Retinal pigment epithelial cell (primary cell): Measurements from ENCODE around the gene SVOPL.

Experiments used
- DNase-seq: peaks from one replicate; pipeline ENCODE4 v3.0.0-alpha.2; 2010; ENCODE audit warnings: low read depth
- H3K4me3 ChIP-seq: 2 replicates; pipeline ENCODE4 v1.5.1; 2011; ENCODE audit warnings: mild to moderate bottlenecking, low read length, control low read depth, moderate library complexity
- TF ChIP-seq, protein P1 (sequence below): conservative IDR thresholded peaks from 2 replicates; pipeline ENCODE4 v1.5.1; 2011; ENCODE audit warnings: low read depth, low read length, control low read depth, inconsistent platforms

Gene SVOPL

DNA sequence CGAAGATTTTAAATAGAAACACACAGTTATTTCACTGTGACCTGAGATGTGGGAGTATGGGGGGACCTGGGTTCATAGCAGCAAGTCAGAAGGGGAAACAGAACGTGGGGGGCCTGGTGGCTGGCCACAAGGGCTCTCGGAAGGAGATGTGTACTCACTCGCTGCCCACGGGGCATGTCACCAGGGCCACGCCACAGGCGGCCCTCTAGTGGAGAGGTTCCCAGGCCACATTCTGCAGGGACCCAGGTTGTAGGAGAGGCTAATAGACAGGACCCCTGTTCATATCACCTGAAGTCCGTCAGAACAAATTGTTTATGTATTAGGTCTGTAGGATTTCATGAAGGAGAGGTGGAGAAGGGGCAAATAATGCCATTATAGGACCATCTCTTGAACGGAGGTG, 25.1 kb upstream of the SVOPL start:
- no peak overlapping the region for H3K4me3 ChIP-seq
- DNase-seq, result no peak
- TF ChIP-seq, protein P1, sequence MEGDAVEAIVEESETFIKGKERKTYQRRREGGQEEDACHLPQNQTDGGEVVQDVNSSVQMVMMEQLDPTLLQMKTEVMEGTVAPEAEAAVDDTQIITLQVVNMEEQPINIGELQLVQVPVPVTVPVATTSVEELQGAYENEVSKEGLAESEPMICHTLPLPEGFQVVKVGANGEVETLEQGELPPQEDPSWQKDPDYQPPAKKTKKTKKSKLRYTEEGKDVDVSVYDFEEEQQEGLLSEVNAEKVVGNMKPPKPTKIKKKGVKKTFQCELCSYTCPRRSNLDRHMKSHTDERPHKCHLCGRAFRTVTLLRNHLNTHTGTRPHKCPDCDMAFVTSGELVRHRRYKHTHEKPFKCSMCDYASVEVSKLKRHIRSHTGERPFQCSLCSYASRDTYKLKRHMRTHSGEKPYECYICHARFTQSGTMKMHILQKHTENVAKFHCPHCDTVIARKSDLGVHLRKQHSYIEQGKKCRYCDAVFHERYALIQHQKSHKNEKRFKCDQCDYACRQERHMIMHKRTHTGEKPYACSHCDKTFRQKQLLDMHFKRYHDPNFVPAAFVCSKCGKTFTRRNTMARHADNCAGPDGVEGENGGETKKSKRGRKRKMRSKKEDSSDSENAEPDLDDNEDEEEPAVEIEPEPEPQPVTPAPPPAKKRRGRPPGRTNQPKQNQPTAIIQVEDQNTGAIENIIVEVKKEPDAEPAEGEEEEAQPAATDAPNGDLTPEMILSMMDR, result peak; percentile 27

DNA sequence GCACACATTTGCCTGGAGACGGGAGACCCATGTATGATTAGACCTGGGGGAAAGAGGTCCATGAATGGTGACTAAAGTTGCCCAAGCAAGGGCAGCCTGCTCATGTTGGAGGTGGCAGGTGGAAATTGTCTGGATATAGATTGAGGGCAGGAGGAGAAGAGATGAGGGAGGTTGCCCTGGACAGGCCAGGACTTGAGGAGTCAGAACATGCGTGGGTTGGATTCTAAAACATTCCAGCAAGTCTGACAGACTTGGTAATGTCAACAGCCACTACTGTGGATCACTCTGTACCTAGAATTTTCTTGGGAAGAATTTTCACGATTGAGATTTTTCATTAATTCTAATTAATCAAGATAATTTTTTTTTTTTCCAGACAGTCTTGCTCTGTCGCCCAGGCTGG, 19.1 kb upstream of the SVOPL start:
- TF ChIP-seq, protein P1, result no peak
- DNase-seq, result no peak
- no peak overlapping the region for H3K4me3 ChIP-seq

DNA sequence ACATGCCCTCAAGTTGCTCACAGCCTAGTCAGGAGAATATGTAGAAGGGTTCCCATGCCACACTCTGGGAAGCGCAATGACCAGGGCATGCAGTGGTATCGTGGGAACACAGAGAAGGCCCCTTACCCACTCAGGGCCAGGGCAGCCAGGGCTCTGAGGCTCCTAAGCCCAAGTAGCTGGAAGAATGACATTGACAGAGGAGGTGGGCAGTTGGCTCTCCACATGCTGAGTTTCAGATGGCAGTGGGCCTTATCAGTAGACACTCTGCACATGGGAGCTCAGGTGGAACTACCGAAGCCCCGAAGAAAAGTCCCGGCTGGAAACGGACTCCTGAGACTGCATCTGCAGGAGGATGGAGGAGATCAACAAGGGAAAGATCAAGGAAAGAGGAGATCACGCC, 15.7 kb upstream of the SVOPL start:
- no peak for DNase-seq
- TF ChIP-seq, protein P1, result no peak
- H3K4me3 ChIP-seq, result no peak overlapping the region

DNA sequence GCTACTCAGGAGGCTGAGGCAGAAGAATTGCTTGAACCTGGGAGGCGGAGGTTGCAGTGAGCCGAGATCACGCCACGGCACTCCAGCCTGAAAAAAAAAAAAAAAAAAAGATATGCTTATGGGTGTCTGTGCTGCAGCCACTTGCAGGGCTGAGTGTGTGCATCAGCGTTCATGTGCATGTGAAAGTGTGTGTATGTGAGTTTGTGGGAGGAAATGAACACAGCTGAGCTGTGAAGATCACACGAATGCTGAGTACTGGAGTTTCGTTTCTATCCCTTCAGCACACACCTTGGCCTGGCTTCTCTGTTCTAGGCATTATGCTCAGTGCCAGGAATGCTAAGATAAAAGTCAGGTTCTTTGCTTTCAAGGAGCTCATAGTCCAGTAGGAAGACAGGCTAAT, 12.0 kb upstream of the SVOPL start:
- no peak overlapping the region for H3K4me3 ChIP-seq
- DNase-seq, result no peak
- TF ChIP-seq, protein P1, result no peak

DNA sequence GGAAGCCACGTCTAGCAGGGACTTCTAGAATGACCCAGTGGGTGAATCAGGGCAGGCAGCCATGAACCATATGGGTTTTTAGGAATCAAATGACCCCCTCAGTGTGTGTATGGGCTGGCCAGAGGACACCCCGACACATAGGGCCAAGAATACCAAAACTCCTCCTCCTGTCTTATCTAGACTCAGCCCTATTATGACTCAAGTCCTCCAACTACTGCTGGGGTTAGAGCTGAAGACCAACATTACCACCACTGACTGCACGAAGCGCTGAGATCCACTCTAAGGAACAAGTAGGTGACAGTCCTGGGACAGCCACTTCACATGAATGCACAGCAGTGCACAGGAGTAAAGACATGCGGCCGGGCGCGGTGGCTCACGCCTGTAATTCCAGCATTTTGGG, 11.5 kb upstream of the SVOPL start:
- no peak overlapping the region for H3K4me3 ChIP-seq
- DNase-seq, result no peak
- TF ChIP-seq, protein P1, result no peak

DNA sequence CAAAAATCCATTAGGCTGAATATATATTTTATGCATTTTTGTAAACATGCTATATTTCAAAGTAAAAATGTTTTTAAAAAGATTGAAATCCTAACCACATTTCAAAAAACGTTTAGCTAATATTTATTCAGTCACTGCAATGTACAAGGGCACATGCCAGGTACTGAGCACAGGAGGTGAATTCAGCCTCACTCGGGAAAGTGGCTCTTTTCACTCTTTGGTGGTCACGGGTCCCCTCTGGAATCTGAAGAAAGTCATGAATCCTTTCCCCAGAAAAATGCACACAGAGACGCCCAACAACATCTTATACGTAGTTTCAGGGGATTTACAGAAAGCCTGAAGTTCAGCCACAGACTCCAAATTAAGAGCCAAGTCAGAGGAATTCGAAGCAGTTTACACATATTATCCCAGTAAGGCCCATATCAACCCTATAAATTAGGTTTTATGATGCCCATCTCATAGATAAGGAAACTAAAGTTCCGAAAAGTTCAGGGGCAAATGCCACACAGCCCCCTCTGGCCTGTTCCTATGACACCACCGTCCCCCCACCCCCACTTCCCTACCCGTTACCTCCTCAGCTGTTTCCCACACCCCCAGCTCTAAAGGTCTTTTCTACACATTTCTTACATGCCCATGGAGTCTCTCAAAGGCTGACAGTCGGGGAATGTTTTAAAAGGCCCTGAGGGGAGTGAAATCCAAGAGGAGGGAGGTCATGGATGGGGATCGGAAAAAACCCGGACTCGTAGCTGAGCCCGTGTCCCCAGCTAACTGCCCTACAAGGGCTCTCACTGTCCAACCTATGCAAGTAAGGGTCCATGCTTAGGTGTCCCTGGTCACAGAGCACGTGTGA, 9.6 kb upstream of the SVOPL start:
- DNase-seq, result peak; percentile 28
- no peak overlapping the region for H3K4me3 ChIP-seq
- TF ChIP-seq, protein P1, result no peak

DNA sequence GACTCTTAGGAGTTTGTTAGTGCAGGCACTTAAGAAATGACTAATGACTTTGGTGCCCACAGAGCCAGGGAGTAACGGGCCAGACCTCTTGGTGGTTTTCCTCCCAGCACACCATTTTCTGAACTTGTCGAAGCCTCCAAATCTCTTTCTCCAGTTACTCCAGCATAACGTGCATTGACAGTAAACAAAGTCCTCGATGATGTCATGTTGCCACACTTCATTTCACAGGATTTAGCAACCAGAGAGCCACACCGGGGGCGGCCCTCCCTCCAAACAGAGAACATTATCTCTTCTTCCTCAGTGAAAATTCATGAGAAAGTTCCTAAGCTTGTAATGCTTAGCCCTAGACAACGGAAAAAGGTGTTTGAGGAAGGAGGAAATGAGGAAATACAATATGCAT, 4.0 kb upstream of the SVOPL start:
- no peak for DNase-seq
- TF ChIP-seq, protein P1, result no peak
- no peak overlapping the region for H3K4me3 ChIP-seq
